ENCODE data around the gene LTBP2.

DNA sequence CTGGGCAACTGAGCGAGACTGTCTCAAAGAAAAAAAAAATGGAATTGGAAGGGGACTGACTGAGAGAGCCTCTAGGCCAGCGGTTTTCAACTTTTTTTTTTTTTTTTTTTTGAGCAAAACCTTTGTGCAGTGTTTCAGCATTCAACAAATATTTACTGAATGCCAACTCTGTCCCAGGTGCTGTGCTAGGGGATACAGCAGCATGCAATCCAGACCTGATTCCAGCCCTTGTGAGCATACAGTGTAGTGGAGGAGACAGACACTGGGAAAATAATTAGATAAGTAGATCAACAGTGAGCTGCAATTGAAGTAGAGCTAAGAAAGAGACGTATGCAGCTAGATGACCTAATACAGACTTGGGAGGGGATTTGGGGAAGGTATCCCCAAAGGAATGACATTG, 23.8 kb upstream of the LTBP2 start:
- no peak for TF ChIP-seq YY1 (IDR thresholded peaks at IDR 0.05; ENCODE audit: low read depth, low read length)
- TF ChIP-seq, protein P1, sequence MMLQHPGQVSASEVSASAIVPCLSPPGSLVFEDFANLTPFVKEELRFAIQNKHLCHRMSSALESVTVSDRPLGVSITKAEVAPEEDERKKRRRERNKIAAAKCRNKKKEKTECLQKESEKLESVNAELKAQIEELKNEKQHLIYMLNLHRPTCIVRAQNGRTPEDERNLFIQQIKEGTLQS (IDR thresholded peaks at IDR 0.05; ENCODE audit: insufficient read depth, low read depth, low read length): no peak
- TF ChIP-seq, protein P2, sequence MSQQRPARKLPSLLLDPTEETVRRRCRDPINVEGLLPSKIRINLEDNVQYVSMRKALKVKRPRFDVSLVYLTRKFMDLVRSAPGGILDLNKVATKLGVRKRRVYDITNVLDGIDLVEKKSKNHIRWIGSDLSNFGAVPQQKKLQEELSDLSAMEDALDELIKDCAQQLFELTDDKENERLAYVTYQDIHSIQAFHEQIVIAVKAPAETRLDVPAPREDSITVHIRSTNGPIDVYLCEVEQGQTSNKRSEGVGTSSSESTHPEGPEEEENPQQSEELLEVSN (IDR thresholded peaks at IDR 0.05): no peak
- TF ChIP-seq, protein P3, sequence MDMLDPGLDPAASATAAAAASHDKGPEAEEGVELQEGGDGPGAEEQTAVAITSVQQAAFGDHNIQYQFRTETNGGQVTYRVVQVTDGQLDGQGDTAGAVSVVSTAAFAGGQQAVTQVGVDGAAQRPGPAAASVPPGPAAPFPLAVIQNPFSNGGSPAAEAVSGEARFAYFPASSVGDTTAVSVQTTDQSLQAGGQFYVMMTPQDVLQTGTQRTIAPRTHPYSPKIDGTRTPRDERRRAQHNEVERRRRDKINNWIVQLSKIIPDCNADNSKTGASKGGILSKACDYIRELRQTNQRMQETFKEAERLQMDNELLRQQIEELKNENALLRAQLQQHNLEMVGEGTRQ (IDR thresholded peaks at IDR 0.05; ENCODE audit: low read length): no peak
- no peak for TF ChIP-seq TAF1 (IDR thresholded peaks at IDR 0.05; ENCODE audit: low read depth, low read length)
- TF ChIP-seq, protein P4, sequence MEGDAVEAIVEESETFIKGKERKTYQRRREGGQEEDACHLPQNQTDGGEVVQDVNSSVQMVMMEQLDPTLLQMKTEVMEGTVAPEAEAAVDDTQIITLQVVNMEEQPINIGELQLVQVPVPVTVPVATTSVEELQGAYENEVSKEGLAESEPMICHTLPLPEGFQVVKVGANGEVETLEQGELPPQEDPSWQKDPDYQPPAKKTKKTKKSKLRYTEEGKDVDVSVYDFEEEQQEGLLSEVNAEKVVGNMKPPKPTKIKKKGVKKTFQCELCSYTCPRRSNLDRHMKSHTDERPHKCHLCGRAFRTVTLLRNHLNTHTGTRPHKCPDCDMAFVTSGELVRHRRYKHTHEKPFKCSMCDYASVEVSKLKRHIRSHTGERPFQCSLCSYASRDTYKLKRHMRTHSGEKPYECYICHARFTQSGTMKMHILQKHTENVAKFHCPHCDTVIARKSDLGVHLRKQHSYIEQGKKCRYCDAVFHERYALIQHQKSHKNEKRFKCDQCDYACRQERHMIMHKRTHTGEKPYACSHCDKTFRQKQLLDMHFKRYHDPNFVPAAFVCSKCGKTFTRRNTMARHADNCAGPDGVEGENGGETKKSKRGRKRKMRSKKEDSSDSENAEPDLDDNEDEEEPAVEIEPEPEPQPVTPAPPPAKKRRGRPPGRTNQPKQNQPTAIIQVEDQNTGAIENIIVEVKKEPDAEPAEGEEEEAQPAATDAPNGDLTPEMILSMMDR (IDR thresholded peaks at IDR 0.05; ENCODE audit: control extremely low read depth in 1 of 3, insufficient read depth in 1 of 3, low read depth in 1 of 3, low read length in 3 of 3): no peak

Data from H1 (cell line).